Stimulated activated CD4-positive, alpha-beta T cell treated with anti-CD3 and anti-CD28 coated beads, Interleukin-2, amount 100 ng/mL, for 4 hours (primary cell): Measurements from ENCODE around the gene PNMA8A.
A peak's percentile ranks its signal among the peaks of the same experiment; 100 is the strongest.

Experiments used
- DNase-seq: peaks from one replicate; pipeline ENCODE4 v3.0.0-alpha.2; 2020; ENCODE audit warnings: low read depth

Gene PNMA8A

DNA sequence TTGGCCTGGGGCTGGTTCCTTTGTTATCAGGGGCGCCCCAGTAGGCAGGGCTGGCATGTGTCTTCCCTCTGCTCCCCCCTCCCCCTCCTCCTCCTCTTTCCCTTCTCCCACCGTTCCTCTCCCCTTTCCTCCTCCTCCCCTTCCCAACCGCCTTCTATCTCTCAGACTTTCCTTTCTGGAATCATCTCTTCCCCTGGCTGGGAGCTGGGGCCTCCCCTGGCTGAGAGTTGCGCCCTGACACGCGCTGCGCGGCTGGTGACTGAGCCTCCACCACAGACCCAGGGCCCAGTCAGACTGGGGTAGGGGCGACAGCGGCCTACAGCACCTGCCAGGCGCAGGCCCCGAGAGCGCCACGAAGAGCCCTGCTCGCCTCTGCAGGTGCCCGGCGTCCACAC is 21.5 kb upstream of the PNMA8A start:
- no peak for DNase-seq

GRCh38 chr19:46491975-46492682 is 20.8 kb upstream of the PNMA8A start:
- no peak for DNase-seq

- DNase-seq, result no peak
These were observed 19.4 kb upstream of the PNMA8A start for GRCh38 chr19:46490774-46491173.

- DNase-seq, result no peak
These were observed 18.3 kb upstream of the PNMA8A start for GRCh38 chr19:46489445-46490272.

DNA sequence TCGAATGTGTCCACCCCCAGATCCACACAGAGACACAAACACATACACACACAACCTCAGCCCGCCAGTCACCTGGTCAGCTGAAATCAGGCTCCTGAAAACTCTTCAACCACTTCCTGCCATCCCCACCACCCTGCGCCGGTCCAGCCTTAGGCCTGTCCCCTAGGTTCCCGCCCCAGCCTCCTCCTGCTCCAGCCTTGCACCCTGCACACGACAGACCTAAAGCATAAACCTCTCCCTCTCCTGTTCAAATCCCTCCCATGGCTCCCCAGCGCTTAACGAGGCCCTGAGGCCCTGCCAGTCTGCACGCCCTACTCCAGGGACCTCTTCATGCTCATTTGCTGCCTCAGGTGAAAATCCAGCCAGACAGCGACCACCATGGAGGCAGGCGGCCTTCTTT is 17.2 kb upstream of the PNMA8A start:
- DNase-seq, result no peak

DNA sequence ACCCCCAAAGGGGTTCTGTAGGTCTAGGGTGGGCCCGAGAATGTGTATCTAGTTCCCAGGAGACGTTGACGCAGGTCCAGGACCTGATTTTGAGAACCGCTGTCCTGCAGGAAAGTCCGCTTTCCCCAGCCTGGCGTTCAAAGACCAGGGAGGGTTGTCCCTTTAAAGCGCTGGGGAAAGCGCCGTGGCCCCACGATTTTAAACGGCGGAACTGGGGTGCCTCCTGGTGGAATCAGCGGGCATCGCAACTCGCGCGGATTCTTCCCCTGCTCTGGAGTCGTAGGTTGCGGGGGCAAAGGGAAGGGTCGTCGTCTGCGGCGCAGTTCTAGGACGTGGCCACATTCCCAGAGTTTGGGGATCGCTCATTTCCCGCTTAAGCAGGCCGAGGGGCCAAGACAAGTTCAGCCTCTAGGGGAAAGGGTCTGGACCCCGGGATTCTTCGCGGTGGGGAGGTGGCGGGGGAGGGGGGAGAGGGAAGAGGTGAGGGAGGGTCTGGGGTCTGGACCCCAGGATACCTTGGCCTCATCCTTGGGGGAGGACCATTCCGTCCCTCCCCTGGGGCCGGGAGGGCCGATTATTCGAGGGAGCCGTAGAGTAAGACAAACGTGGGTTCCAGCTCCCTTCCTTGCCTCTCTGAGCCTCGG is 16.6 kb upstream of the PNMA8A start:
- DNase-seq, result peak; percentile 58

DNA sequence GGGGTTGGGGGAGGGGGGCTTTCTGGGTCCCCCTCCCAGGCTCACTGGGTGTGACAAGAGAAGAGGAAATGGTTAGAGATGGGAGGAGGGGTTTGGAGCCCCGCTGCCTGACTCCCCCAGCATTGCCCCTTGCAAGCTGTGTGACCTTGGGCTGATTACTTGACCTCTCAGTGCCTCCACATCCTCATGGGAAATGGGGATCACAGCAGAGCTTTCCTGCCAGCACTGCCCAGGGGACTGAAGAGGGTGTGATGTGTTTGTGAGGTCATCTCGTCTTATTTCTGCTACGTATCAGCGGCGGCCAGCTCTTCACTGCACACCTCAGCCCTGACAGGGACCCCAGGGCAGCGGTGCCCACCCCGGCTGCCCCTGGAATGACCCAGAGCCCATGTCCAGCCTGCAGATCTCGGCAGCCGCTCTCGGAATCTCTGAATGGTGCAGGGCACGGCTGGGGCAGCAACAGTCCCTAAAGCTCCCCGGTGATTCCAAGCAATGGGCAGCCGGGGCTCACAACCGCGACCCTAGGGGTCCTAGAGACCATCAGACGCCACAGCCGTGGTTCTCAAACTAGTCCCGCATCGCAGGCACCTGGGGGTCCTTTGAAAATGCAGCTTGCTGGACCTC is 15.9 kb upstream of the PNMA8A start:
- DNase-seq, result no peak

GRCh38 chr19:46486358-46486757 is 15.0 kb upstream of the PNMA8A start:
- no peak for DNase-seq

DNA sequence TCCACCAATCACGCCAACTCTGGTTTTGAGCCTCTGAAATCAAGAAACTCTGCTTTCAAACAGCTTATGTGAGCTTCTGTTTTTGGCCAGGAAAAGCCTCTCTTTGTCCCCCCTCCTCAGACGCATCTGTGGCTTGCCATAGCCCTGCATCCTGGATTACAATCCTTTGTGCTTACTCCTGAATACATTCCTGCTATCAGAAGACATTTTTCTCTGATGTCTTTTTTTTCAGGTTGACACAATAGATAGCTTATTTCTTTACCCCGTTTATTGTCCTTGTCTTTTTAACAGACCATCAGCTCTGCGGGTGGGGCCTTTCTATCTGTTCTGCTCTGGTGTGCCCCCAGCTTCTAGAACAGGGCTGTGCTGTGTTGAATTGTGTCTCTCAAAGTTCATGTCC is 13.3 kb upstream of the PNMA8A start:
- no peak for DNase-seq

DNA sequence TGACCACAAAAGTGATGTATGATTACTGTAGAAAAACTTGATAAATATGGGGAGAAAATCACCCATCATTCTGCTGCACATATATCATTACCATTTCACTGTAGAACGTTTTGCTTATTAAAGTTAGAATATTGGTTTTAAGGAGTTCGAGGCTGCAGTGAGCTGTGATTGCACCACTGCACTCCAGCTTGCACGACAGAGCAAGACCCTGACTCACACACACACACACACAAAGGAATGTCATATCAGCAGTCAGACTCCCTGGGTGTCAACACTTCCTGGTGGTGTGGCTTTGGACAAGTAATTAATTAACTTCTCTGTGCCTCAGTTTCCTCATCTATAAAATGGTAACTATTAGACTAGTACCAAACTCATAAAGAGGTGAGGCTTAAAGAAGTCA is 11.3 kb upstream of the PNMA8A start:
- no peak for DNase-seq

DNA sequence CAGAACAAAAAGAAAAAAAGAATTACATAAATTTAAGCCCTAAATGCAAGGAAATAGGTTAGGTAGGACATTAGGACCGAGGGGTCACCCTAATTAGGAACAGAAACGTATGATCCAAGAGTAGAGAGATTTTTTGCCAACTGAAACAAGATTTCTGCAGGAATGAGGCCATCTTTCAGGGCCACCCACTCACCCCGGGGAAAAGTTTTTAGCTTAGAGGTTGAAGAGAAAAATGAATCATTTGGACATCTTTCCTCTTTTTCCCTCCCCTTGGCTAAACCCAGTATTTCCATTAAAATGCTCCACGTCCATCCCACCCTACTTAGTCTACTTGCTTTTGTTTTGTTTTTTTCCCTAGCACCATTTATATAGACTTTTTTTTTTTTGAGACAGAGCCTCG is 10.6 kb upstream of the PNMA8A start:
- DNase-seq, result no peak

GRCh38 chr19:46481223-46481848 is 10.0 kb upstream of the PNMA8A start:
- DNase-seq, result no peak

- DNase-seq, result no peak
These were observed 9.1 kb upstream of the PNMA8A start for GRCh38 chr19:46480415-46480814.

GRCh38 chr19:46478356-46478986 is 7.1 kb upstream of the PNMA8A start:
- DNase-seq, result no peak

GRCh38 chr19:46475986-46476385 is 4.6 kb upstream of the PNMA8A start:
- no peak for DNase-seq

DNA sequence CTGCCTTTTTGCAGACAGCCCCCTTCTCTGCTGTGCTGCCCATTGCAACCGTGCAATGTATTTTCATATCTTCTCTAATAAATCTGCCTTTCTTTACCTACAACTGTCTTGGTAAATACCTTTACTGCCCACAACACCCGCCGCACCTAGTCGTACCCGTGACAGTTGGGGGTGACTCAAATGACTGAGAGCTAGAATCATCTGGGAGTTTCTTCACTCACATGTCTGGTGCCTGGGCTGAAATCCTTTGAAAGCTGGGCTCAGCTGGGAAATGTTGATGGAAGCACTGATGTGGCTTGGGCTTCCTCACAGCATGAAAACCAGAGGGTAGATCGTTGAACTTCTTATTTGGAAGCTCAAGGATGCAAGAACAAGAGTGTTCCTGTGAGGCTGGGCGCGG is 2.8 kb upstream of the PNMA8A start:
- DNase-seq, result no peak

GRCh38 chr19:46472592-46472991 is 1.2 kb upstream of the PNMA8A start:
- no peak for DNase-seq

DNA sequence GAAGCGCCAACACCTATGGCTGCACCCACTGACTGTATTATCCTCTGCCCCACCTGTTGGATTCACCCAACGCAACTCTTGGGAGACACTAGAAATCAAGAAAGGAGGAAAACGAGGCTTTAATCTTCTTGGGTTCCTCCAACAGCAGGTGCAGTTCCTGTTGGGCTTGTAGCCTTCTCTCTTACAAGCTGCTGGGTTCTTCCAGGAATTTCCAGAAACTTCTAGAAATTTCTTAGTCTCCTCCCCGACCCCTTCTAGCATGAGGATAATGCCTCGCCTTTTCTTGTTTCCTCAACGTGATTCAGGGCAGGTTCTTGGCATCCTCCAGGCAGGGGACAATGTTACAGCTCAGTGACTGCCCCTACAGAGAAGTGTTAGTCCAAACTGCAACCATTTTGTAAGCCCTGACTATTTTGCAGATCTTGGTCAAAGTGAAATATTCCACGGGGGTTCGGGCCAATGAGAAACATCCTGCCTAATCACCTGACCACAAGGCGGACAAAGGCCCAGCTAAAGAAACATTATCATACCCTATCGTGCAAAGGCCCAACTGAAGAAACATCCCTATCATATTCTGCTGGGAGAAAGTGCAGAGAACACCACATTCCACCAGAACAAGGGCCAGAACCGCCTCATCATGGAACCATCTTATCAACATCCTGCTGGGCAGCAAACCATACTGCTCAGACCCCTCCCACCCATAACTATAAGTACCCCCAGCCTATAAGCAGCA is 614 bp upstream of the PNMA8A start:
- no peak for DNase-seq

- no peak for DNase-seq
These were observed 987 bp downstream of the PNMA8A start for GRCh38 chr19:46470376-46470775.

GRCh38 chr19:46469541-46470185 is 1.7 kb downstream of the PNMA8A start:
- DNase-seq, result no peak
